Spleen (tissue), 11 donors: ENCODE results near the gene SPDL1. TPM values are rescaled to one million over a fixed set of nuclear protein-coding genes. Genes with fewer than 3 reads are reported as not detected.
"Not testable (repeated sequence)": the region's sequence is repeated elsewhere in the genome, so short reads cannot be mapped to it uniquely, and the experiment has no call there.

Experiments
- DNase-seq: peaks from one replicate; pipeline ENCODE4 v3.0.0-alpha.2; 2020
- H3K27ac ChIP-seq, 8 donors: fragments of 200-600 bp; sonication (generic) in 7 of 8; 1 replicate in 4 of 8; 2 replicates in 4 of 8; pipeline versions ENCODE4 v1.5.0 to v1.8.0; 2016 to 2021; ENCODE audit warnings: inconsistent platforms in 4 of 8, mild to moderate bottlenecking in 4 of 8, moderate library complexity in 1 of 8
- H3K27me3 ChIP-seq, 7 donors: fragments of 200-600 bp; sonication (generic) in 6 of 7; replicated peaks in 1 of 7; 1 replicate in 4 of 7; 2 replicates in 3 of 7; pipeline versions ENCODE4 v1.5.0 to v1.8.0; 2016 to 2021; ENCODE audit warnings: inconsistent platforms in 3 of 7, mild to moderate bottlenecking in 1 of 7
- H3K36me3 ChIP-seq, 6 donors: fragments of 200-600 bp; sonication (generic) in 5 of 6; 1 replicate in 4 of 6; 2 replicates in 2 of 6; pipeline versions ENCODE4 v1.5.0 to v1.8.0; 2016 to 2021; ENCODE audit warnings: inconsistent platforms in 2 of 6
- H3K4me1 ChIP-seq, 6 donors: fragments of 200-600 bp; sonication (generic) in 5 of 6; 1 replicate in 3 of 6; 2 replicates in 3 of 6; pipeline versions ENCODE4 v1.5.0 to v1.8.0; 2016 to 2021; ENCODE audit warnings: inconsistent platforms in 3 of 6
- H3K4me3 ChIP-seq, 8 donors: fragments of 200-600 bp; sonication (generic) in 7 of 8; 1 replicate in 4 of 8; 2 replicates in 4 of 8; pipeline versions ENCODE4 v1.5.0 to v1.8.0; 2016 to 2021; ENCODE audit warnings: inconsistent platforms in 4 of 8, mild to moderate bottlenecking in 4 of 8, moderate library complexity in 2 of 8
- H3K9me3 ChIP-seq, 8 donors: fragments of 200-600 bp; sonication (generic) in 7 of 8; 1 replicate in 4 of 8; 2 replicates in 4 of 8; pipeline versions ENCODE4 v1.5.0 to v1.8.0; 2016 to 2021; ENCODE audit warnings: inconsistent platforms in 4 of 8
- CTCF ChIP-seq, 11 experiments: fragments of 200-600 bp in 7 of 11; fragments of 450-650 bp in 4 of 11; sonication (generic) in 4 of 11; IDR thresholded peaks in 8 of 11; conservative IDR thresholded peaks in 3 of 11; 1 replicate in 7 of 11; 2 replicates in 4 of 11; pipeline versions ENCODE4 v1.4.0 to v1.8.0; 2016 to 2021; ENCODE audit warnings: antibody characterized with exemption in 11 of 11, inconsistent platforms in 4 of 11, mild to moderate bottlenecking in 1 of 11
- POLR2A ChIP-seq, 3 donors: fragments of 450-650 bp; IDR thresholded peaks; one replicate each; pipeline ENCODE4 v1.5.1; 2017; ENCODE audit warnings: antibody characterized with exemption in 3 of 3, mild to moderate bottlenecking in 1 of 3
- POLR2AphosphoS5 ChIP-seq, 3 donors: sonication (generic); formaldehyde crosslinking; IDR thresholded peaks; one replicate each; pipeline ENCODE4 v1.5.1; 2017; ENCODE audit warnings: antibody characterized with exemption in 3 of 3
- WGBS, 5 donors: extraction: QIAGEN DNeasy Blood & Tissue Kit in 3 of 5; methylation state at CpG; one replicate each; pipeline versions ENCODE4 v1.1.5 to v1.1.7; 2013 to 2018; 5-methylcytosine and 5-hydroxymethylcytosine counted together
- intact Hi-C: fragments of 100-400 bp; cut with DNase I; formaldehyde crosslinking; loops from one replicate; pipeline ENCODE4 v1.15.0; 2023; ENCODE audit warnings: low total_unique reads
- polyA plus RNA-seq, 3 donors: library from polyadenylated mRNA; stranded (reverse); fragments of 200-250 nt; gene quantifications; one replicate each; pipeline ENCODE4 v1.2.1, GENCODE V29; 2013
- total RNA-seq, 7 donors: library from RNA; depleted of rRNA in 3 of 7; stranded (reverse); fragments of >200 nt in 3 of 7; fragmentation: NEBNext Ultra II Directional in 4 of 7; extraction: Animal tissue kit (Norgen Biotek cat#: 25700) in 4 of 7; gene quantifications; one replicate each; pipeline versions ENCODE4 v1.1.0 to v1.2.1, GENCODE V29; 2016 to 2021
- donor health status: healthy with polysubstance abuse.
- donor health status: DM: no; HTN: no; CAD: no; lungs with moderate emphysema.
- donor health status: DM: no; HTN: no; CAD: no.
- donor health status: Bipolar disorder and iron deficiency.
- donor health status: healthy.
- donor health status: DM: no; HTN: no; CAD: no.
- donor health status: DM: yes; HTN: yes; CAD: no.

SPDL1 gene
- total and polyA plus RNA-seq, 10 donors: 5.2 to 15.7 (median 10.3) TPM

- intact Hi-C loops: no loop called here
- DNase-seq: no peak
Measured at GRCh38 chr5:169606279-169606678, 22.7 kb downstream of the SPDL1 start.

GRCh38 chr5:169607882-169608281 lies 24.3 kb downstream of the SPDL1 start:
- TF ChIP-seq POLR2AphosphoS5 (IDR thresholded peaks at IDR 0.05) (no peak), POLR2A (IDR thresholded peaks at IDR 0.05) (no peak), CTCF (IDR thresholded peaks at IDR 0.05 in 8 of 11, conservative IDR thresholded peaks at IDR 0.05 in 3 of 11) (no peak)

More at GRCh38 chr5:169606279-169606678, 22.7 kb downstream of the SPDL1 start:
- Histone ChIP-seq H3K27ac (no peak overlapping the region), H3K4me3 (no peak overlapping the region), H3K27me3 (no peaks in the 10 kb centered on the region), H3K9me3 (peaks cover 0 to 16% (median 9%) of the 10 kb centered on the region in 8 donors), H3K4me1 (no peaks in the 10 kb centered on the region), H3K36me3 (peaks cover 0 to 44% (median 19%) of the 10 kb centered on the region in 6 donors)
- TF ChIP-seq POLR2AphosphoS5 (IDR thresholded peaks at IDR 0.05): no peak
- WGBS, 5 donors: 66 to 90% (median 81%) methylated on average over 3 of the region's 3 CpGs

GRCh38 chr5:169609716-169610115 lies 26.1 kb downstream of the SPDL1 start:
- 60 to 78% (median 74%) methylated on average over 3 of the region's 3 CpGs for WGBS, 5 donors
- no peak for DNase-seq
- Histone ChIP-seq H3K9me3 (peaks cover 0 to 24% (median 13%) of the 10 kb centered on the region in 8 donors), H3K27me3 (no peaks in the 10 kb centered on the region), H3K27ac (no peak overlapping the region), H3K4me1 (no peaks in the 10 kb centered on the region), H3K4me3 (no peak overlapping the region), H3K36me3 (peaks cover 0 to 10% (median 1%) of the 10 kb centered on the region in 6 donors)
- intact Hi-C loops: no loop called here
- TF ChIP-seq POLR2AphosphoS5 (IDR thresholded peaks at IDR 0.05): no peak

More at GRCh38 chr5:169607882-169608281, 24.3 kb downstream of the SPDL1 start:
- H3K4me3 ChIP-seq: no peak overlapping the region
- peaks cover 0 to 24% (median 13%) of the 10 kb centered on the region in 8 donors for H3K9me3 ChIP-seq
- H3K4me1 ChIP-seq: no peaks in the 10 kb centered on the region
- peaks cover 0 to 28% (median 5%) of the 10 kb centered on the region in 6 donors for H3K36me3 ChIP-seq
- intact Hi-C loops: no loop called here
- H3K27ac ChIP-seq: no peak overlapping the region
- 72 to 83% (median 82%) methylated on average over 2 of the region's 2 CpGs for WGBS, 5 donors
- H3K27me3 ChIP-seq: no peaks in the 10 kb centered on the region
- DNase-seq: no peak

- 82 to 90% (median 85%) methylated on average over 4 of the region's 4 CpGs for WGBS, 5 donors
- TF ChIP-seq CTCF (IDR thresholded peaks at IDR 0.05 in 8 of 11, conservative IDR thresholded peaks at IDR 0.05 in 3 of 11) (no peak), POLR2A (IDR thresholded peaks at IDR 0.05) (no peak), POLR2AphosphoS5 (IDR thresholded peaks at IDR 0.05) (no peak)
- Histone ChIP-seq H3K36me3 (peaks cover 0 to 4% (median 0%) of the 10 kb centered on the region in 6 donors), H3K9me3 (peaks cover 0 to 24% (median 13%) of the 10 kb centered on the region in 8 donors), H3K27me3 (no peaks in the 10 kb centered on the region), H3K4me3 (no peak overlapping the region), H3K4me1 (no peaks in the 10 kb centered on the region), H3K27ac (no peak overlapping the region)
- intact Hi-C loops: no loop called here
- DNase-seq: no peak
Measured at GRCh38 chr5:169610606-169611005, 27.0 kb downstream of the SPDL1 start.

GRCh38 chr5:169615561-169615960 lies 32.0 kb downstream of the SPDL1 start:
- TF ChIP-seq POLR2AphosphoS5 (IDR thresholded peaks at IDR 0.05): no peak
- no peak for TF ChIP-seq POLR2A (IDR thresholded peaks at IDR 0.05)
- no peak for TF ChIP-seq CTCF (IDR thresholded peaks at IDR 0.05 in 8 of 11, conservative IDR thresholded peaks at IDR 0.05 in 3 of 11)
- Histone ChIP-seq H3K4me3 (no peak overlapping the region), H3K27me3 (no peaks in the 10 kb centered on the region), H3K4me1 (no peaks in the 10 kb centered on the region), H3K27ac (no peak overlapping the region), H3K9me3 (peaks cover 0 to 15% (median 10%) of the 10 kb centered on the region in 8 donors), H3K36me3 (no peaks in the 10 kb centered on the region)
- no peak for DNase-seq
- WGBS, 5 donors: 60 to 93% (median 73%) methylated on average over 1 of the region's 1 CpG
- intact Hi-C loops: no loop called here

- DNase-seq, H3K27me3 ChIP-seq, H3K4me1 ChIP-seq, H3K36me3 ChIP-seq, H3K4me3 ChIP-seq, intact Hi-C loops, H3K9me3 ChIP-seq, H3K27ac ChIP-seq: not testable (repeated sequence)
- WGBS, 5 donors: 91 to 100% (median 95%) methylated on average over 2 of the region's 2 CpGs
Measured at GRCh38 chr5:169624307-169624706, 40.7 kb downstream of the SPDL1 start.
